HCT116 (cell line): ENCODE results near the gene NME9. TPM values are rescaled to one million over a fixed set of nuclear protein-coding genes. Genes with fewer than 3 reads are reported as not detected.

Experiments
- ATAC-seq: fragments of 200-7000 bp; cut with Tn5 transposase; 2 replicates; pipeline ENCODE4 v1.9.1; 2020; ENCODE audit warnings: mild to moderate bottlenecking, moderate library complexity
- BruUV-seq: library from RNA; stranded (reverse); fragments of 400-500 nt; replicated peaks from 2 replicates; lab custom pipeline; 2021; lab: Mats Ljungman, UMichigan
- CTCF ChIA-PET: fragments of 300-600 bp; sonication (Branson Sonifier 250); formaldehyde crosslinking; loops from one replicate; lab custom pipeline; 2021; ENCODE audit warnings: antibody characterized with exemption; lab: Charles Lee
- POLR2A ChIA-PET: fragments of 300-600, 350-600 bp; sonication (Branson Sonifier 250); formaldehyde crosslinking; loops from one replicate; lab custom pipeline; 2021; ENCODE audit warnings: antibody characterized with exemption; lab: Charles Lee
- RAD21 ChIA-PET, 2 experiments: fragments of 300-600 bp; sonication (Branson Sonifier 250); formaldehyde crosslinking; loops; one replicate each; lab custom pipeline; 2023; ENCODE audit warnings: low total read pairs in 2 of 2; ENCODE audit not compliant: uncharacterized antibody in 2 of 2, unreplicated experiment in 2 of 2, low non-redundant PET in 1 of 2; lab: Charles Lee
- DNase-seq: peaks from one replicate; pipeline ENCODE4 v3.0.0-alpha.2; 2010; ENCODE audit warnings: low read depth, low spot score
- H2AFZ ChIP-seq: fragments of 200-600 bp; shearing (Covaris generic), sonication (generic); 2 replicates; pipeline ENCODE4 v1.6.1; 2017; ENCODE audit warnings: low read depth, mixed run types, mixed read lengths, antibody characterized with exemption, low read length; ENCODE audit not compliant: poor library complexity, severe bottlenecking
- H3K27ac ChIP-seq: 2 replicates; pipeline ENCODE4 v1.5.1; 2012; ENCODE audit warnings: low read depth, low read length
- H3K27me3 ChIP-seq: fragments of 200-600 bp; sonication (generic); 2 replicates; pipeline ENCODE4 v1.6.1; 2016; ENCODE audit warnings: mixed run types, low read length, mixed read lengths; ENCODE audit not compliant: insufficient read depth
- H3K36me3 ChIP-seq, 2 experiments: fragments of 200-500 bp in 1 of 2; fragments of 200-600 bp in 1 of 2; sonication (Bioruptor generic) in 1 of 2; sonication (generic) in 1 of 2; 2 replicates each; pipeline versions ENCODE4 v1.5.1 to v1.6.1; 2014 to 2016; ENCODE audit warnings: low read length in 2 of 2, inconsistent platforms in 1 of 2, mixed read lengths in 1 of 2, mixed run types in 1 of 2; ENCODE audit not compliant: insufficient read depth in 2 of 2, control insufficient read depth in 1 of 2
- H3K4me1 ChIP-seq, 2 experiments: fragments of 200-600 bp in 1 of 2; sonication (generic) in 1 of 2; 2 replicates each; pipeline versions ENCODE4 v1.5.1 to v1.6.1; 2012 to 2017; ENCODE audit warnings: low read length in 2 of 2, inconsistent platforms in 1 of 2, mild to moderate bottlenecking in 1 of 2, mixed read lengths in 1 of 2, mixed run types in 1 of 2, moderate library complexity in 1 of 2; ENCODE audit not compliant: insufficient read depth in 2 of 2, control insufficient read depth in 1 of 2
- H3K4me2 ChIP-seq: fragments of 200-600 bp; sonication (generic); 2 replicates; pipeline ENCODE4 v1.6.1; 2017; ENCODE audit warnings: mixed run types, low read length, mixed read lengths
- H3K4me3 ChIP-seq, 2 experiments: fragments of 200-600 bp in 1 of 2; sonication (generic) in 1 of 2; replicated peaks in 1 of 2; 2 replicates each; pipeline ENCODE4 v1.5.1; 2011 to 2016; ENCODE audit warnings: low read length in 2 of 2, control low read depth in 1 of 2, low read depth in 1 of 2, mild to moderate bottlenecking in 1 of 2, mixed read lengths in 1 of 2, mixed run types in 1 of 2
- H3K79me2 ChIP-seq: fragments of 200-600 bp; sonication (generic); 2 replicates; pipeline ENCODE4 v1.6.1; 2017; ENCODE audit warnings: mild to moderate bottlenecking, mixed run types, low read length, moderate library complexity, mixed read lengths; ENCODE audit not compliant: insufficient read depth
- H3K9ac ChIP-seq: fragments of 200-600 bp; sonication (generic); 2 replicates; pipeline ENCODE4 v1.6.1; 2016; ENCODE audit warnings: low read length, mixed read lengths
- H3K9me2 ChIP-seq: fragments of 200-600 bp; sonication (generic), shearing (Covaris generic); 2 replicates; pipeline ENCODE4 v1.6.1; 2017; ENCODE audit warnings: mixed run types, mild to moderate bottlenecking, moderate library complexity; ENCODE audit not compliant: insufficient read depth
- H3K9me3 ChIP-seq, 2 experiments: fragments of 200-500 bp in 1 of 2; fragments of 200-600 bp in 1 of 2; sonication (Bioruptor generic) in 1 of 2; sonication (generic) in 1 of 2; 2 replicates each; pipeline ENCODE4 v1.6.1; 2014 to 2017; ENCODE audit warnings: low read length in 2 of 2, mixed read lengths in 2 of 2, inconsistent platforms in 1 of 2, low read depth in 1 of 2, mild to moderate bottlenecking in 1 of 2, mixed run types in 1 of 2, moderate library complexity in 1 of 2; ENCODE audit not compliant: control insufficient read depth in 1 of 2, insufficient read depth in 1 of 2
- H4K20me1 ChIP-seq: fragments of 200-600 bp; sonication (generic), shearing (Covaris generic); 2 replicates; pipeline ENCODE4 v1.6.1; 2017; ENCODE audit warnings: mixed run types, mild to moderate bottlenecking, moderate library complexity; ENCODE audit not compliant: insufficient read depth
- CBX3 ChIP-seq: IDR thresholded peaks from 2 replicates; pipeline ENCODE4 v1.6.1; 2012; ENCODE audit warnings: low read depth
- CEBPB ChIP-seq: IDR thresholded peaks from 2 replicates; pipeline ENCODE4 v1.6.1; 2012; ENCODE audit warnings: low read depth
- CTCF ChIP-seq, 3 experiments: fragments of 200-600 bp in 1 of 3; sonication (generic) in 1 of 3; IDR thresholded peaks in 2 of 3; conservative IDR thresholded peaks in 1 of 3; 2 replicates each; pipeline ENCODE4 v1.5.1; 2012 to 2017; ENCODE audit warnings: low read depth in 2 of 3, low read length in 2 of 3, antibody characterized with exemption in 1 of 3, borderline replicate concordance in 1 of 3, control low read depth in 1 of 3, mild to moderate bottlenecking in 1 of 3, mixed read lengths in 1 of 3, mixed run types in 1 of 3, moderate library complexity in 1 of 3; ENCODE audit not compliant: insufficient read depth in 1 of 3
- ELF1 ChIP-seq: IDR thresholded peaks from 2 replicates; pipeline ENCODE4 v1.6.1; 2012; ENCODE audit warnings: low read depth, borderline replicate concordance
- EZH2 ChIP-seq: fragments of 200-600 bp; sonication (generic); IDR thresholded peaks from 2 replicates; pipeline ENCODE4 v1.6.1; 2017; ENCODE audit warnings: antibody characterized with exemption, mixed run types
- EZH2phosphoT487 ChIP-seq: fragments of 200-600 bp; IDR thresholded peaks from 2 replicates; pipeline ENCODE4 v1.6.1; 2018; ENCODE audit warnings: antibody characterized with exemption, borderline replicate concordance
- FOSL1 ChIP-seq: IDR thresholded peaks from 2 replicates; pipeline ENCODE4 v1.6.1; 2012; ENCODE audit warnings: low read depth
- JUND ChIP-seq: IDR thresholded peaks from 2 replicates; pipeline ENCODE4 v1.6.1; 2012
- POLR2AphosphoS5 ChIP-seq: IDR thresholded peaks from 2 replicates; pipeline ENCODE4 v1.6.1; 2011; ENCODE audit warnings: mild to moderate bottlenecking, low read depth, low read length, moderate library complexity
- SIN3A ChIP-seq: IDR thresholded peaks from 2 replicates; pipeline ENCODE4 v1.6.1; 2012; ENCODE audit warnings: low read depth
- TCF7L2 ChIP-seq: IDR thresholded peaks from 2 replicates; pipeline ENCODE4 v1.7.0; 2011; ENCODE audit warnings: borderline replicate concordance, inconsistent platforms; ENCODE audit not compliant: insufficient read depth, insufficient read length; ENCODE audit errors: extremely low read depth
- ZBTB33 ChIP-seq: IDR thresholded peaks from 2 replicates; pipeline ENCODE4 v1.6.1; 2011; ENCODE audit warnings: mild to moderate bottlenecking, low read length, moderate library complexity; ENCODE audit not compliant: insufficient replicate concordance; ENCODE audit errors: extremely low read depth
- ZFX ChIP-seq: fragments of 450-650 bp; IDR thresholded peaks from 2 replicates; pipeline ENCODE4 v1.6.1; 2017
- intact Hi-C: fragments of 100-400 bp; cut with micrococcal nuclease; formaldehyde crosslinking; loops from 2 replicates; pipeline ENCODE4 v1.10.0; 2022
- total RNA-seq: library from RNA; stranded (reverse); gene quantifications from one replicate; pipeline ENCODE4 v1.2.1, GENCODE V29; 2021; ENCODE audit not compliant: unreplicated experiment
- TF ChIP-seq, protein P1 (sequence below): IDR thresholded peaks from 2 replicates; pipeline ENCODE4 v1.6.1; 2012; ENCODE audit warnings: low read depth
- TF ChIP-seq, protein P2 (sequence below): IDR thresholded peaks from 2 replicates; pipeline ENCODE4 v1.6.1; 2012

NME9 gene
- total RNA-seq, 1 experiment from 2014 or later = 0.79 TPM

GRCh38 chr3:138282836-138283235 is 46.8 kb downstream of the NME9 start:
- intact Hi-C loops = no loop called here
- CTCF ChIA-PET = interaction anchor here (1.3 kb wide), 1 partner anchor 11 kb away, joined by 3 read pairs; no protein-coding TSS in a partner anchor

More at GRCh38 chr3:138282836-138283235, 46.8 kb downstream of the NME9 start:
- ChIA-PET POLR2A (no interaction called here), RAD21 (no interaction called here)
- Histone ChIP-seq H3K9ac (no peak overlapping the region), H3K4me3 (no peak overlapping the region), H4K20me1 (no peaks in the 10 kb centered on the region), H3K4me1 (no peaks in the 10 kb centered on the region), H3K27me3 (no peaks in the 10 kb centered on the region), H3K4me2 (no peak overlapping the region), H3K9me2 (no peaks in the 10 kb centered on the region), H2AFZ (no peak overlapping the region), H3K36me3 (peaks cover 2 to 9% of the 10 kb centered on the region in 2 experiments; a peak in 3 of 4 replicates), H3K79me2 (no peaks in the 10 kb centered on the region), H3K27ac (no peak overlapping the region), H3K9me3 (no peaks in the 10 kb centered on the region)
- no peak for DNase-seq
- no peak for TF ChIP-seq CEBPB
- TF ChIP-seq, protein P1, sequence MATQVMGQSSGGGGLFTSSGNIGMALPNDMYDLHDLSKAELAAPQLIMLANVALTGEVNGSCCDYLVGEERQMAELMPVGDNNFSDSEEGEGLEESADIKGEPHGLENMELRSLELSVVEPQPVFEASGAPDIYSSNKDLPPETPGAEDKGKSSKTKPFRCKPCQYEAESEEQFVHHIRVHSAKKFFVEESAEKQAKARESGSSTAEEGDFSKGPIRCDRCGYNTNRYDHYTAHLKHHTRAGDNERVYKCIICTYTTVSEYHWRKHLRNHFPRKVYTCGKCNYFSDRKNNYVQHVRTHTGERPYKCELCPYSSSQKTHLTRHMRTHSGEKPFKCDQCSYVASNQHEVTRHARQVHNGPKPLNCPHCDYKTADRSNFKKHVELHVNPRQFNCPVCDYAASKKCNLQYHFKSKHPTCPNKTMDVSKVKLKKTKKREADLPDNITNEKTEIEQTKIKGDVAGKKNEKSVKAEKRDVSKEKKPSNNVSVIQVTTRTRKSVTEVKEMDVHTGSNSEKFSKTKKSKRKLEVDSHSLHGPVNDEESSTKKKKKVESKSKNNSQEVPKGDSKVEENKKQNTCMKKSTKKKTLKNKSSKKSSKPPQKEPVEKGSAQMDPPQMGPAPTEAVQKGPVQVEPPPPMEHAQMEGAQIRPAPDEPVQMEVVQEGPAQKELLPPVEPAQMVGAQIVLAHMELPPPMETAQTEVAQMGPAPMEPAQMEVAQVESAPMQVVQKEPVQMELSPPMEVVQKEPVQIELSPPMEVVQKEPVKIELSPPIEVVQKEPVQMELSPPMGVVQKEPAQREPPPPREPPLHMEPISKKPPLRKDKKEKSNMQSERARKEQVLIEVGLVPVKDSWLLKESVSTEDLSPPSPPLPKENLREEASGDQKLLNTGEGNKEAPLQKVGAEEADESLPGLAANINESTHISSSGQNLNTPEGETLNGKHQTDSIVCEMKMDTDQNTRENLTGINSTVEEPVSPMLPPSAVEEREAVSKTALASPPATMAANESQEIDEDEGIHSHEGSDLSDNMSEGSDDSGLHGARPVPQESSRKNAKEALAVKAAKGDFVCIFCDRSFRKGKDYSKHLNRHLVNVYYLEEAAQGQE = no peak
- TF ChIP-seq CBX3 = no peak
- no peak for TF ChIP-seq JUND
- no peak for TF ChIP-seq SIN3A
- TF ChIP-seq CTCF (IDR thresholded peaks at IDR 0.05 in 2 of 3, conservative IDR thresholded peaks at IDR 0.05 in 1 of 3; ENCODE audit: borderline replicate concordance in 1 of 3, insufficient read depth in 1 of 3, low read depth in 2 of 3, low read length in 2 of 3) = no peak
- no peak for TF ChIP-seq EZH2phosphoT487
- TF ChIP-seq POLR2AphosphoS5 = no peak
- TF ChIP-seq ELF1 = no peak
- TF ChIP-seq TCF7L2 = no peak
- no peak for TF ChIP-seq FOSL1
- no peak for TF ChIP-seq ZBTB33
- TF ChIP-seq, protein P2, sequence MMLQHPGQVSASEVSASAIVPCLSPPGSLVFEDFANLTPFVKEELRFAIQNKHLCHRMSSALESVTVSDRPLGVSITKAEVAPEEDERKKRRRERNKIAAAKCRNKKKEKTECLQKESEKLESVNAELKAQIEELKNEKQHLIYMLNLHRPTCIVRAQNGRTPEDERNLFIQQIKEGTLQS = no peak
- no peak for TF ChIP-seq ZFX
- no peak for TF ChIP-seq EZH2
- no peak for ATAC-seq
- no TSS peak for BruUV-seq
